Breast epithelium (tissue), 4 donors: ENCODE measurements around the gene CFAP91. TPM values are rescaled to one million over a fixed set of nuclear protein-coding genes. Genes with fewer than 3 reads are reported as not detected.

Experiments
- DNase-seq, 2 donors: peaks; one replicate each; pipeline ENCODE4 v3.0.0-alpha.2; 2019; ENCODE audit warnings: low spot score in 2 of 2
- H3K27ac ChIP-seq, 2 donors: fragments of 200-600 bp; sonication (generic) in 1 of 2; one replicate each; pipeline ENCODE4 v1.5.1; 2016 to 2019; ENCODE audit warnings: mild to moderate bottlenecking in 1 of 2
- H3K27me3 ChIP-seq, 2 donors: fragments of 200-600 bp; sonication (generic) in 1 of 2; one replicate each; pipeline versions ENCODE4 v1.5.1 to v1.6.0; 2017 to 2019; ENCODE audit warnings: control low read depth in 1 of 2, mild to moderate bottlenecking in 1 of 2
- H3K36me3 ChIP-seq: fragments of 200-600 bp; one replicate; pipeline ENCODE4 v1.5.1; 2019
- H3K4me1 ChIP-seq, 2 donors: fragments of 200-600 bp; sonication (generic); one replicate each; pipeline ENCODE4 v1.5.1; 2016 to 2019; ENCODE audit warnings: control low read depth in 1 of 2
- H3K4me3 ChIP-seq, 3 donors: fragments of 200-600 bp; sonication (generic); 1 replicate in 2 of 3; 2 replicates in 1 of 3; pipeline ENCODE4 v1.5.1; 2016 to 2019; ENCODE audit warnings: mild to moderate bottlenecking in 3 of 3, moderate library complexity in 2 of 3
- H3K9me3 ChIP-seq, 2 donors: fragments of 200-600 bp; sonication (generic) in 1 of 2; one replicate each; pipeline ENCODE4 v1.5.1; 2016 to 2019; ENCODE audit warnings: control low read depth in 1 of 2
- CTCF ChIP-seq, 3 donors: fragments of 450-650 bp; IDR thresholded peaks; one replicate each; pipeline ENCODE4 v1.5.1; 2016 to 2017; ENCODE audit warnings: antibody characterized with exemption in 3 of 3, mild to moderate bottlenecking in 3 of 3, moderate library complexity in 3 of 3
- POLR2A ChIP-seq: fragments of 450-650 bp; IDR thresholded peaks from one replicate; pipeline ENCODE4 v1.6.1; 2016; ENCODE audit warnings: antibody characterized with exemption, mild to moderate bottlenecking, moderate library complexity
- POLR2AphosphoS5 ChIP-seq, 3 donors: sonication (generic); formaldehyde crosslinking; IDR thresholded peaks; one replicate each; pipeline ENCODE4 v1.6.1; 2017; ENCODE audit warnings: antibody characterized with exemption in 3 of 3
- intact Hi-C: fragments of 100-400 bp; cut with DNase I; formaldehyde crosslinking; loops from one replicate; pipeline ENCODE4 v1.15.1; 2023; ENCODE audit warnings: low total_unique reads
- total RNA-seq, 3 donors: library from RNA; depleted of rRNA; stranded (reverse); fragments of >200 nt; gene quantifications; one replicate each; pipeline ENCODE4 v1.1.0, GENCODE V29; 2016

CFAP91 gene
- total RNA-seq, 3 donors from 2014 or later = 4.3 to 25.2 (median 24.6) TPM

- TF ChIP-seq POLR2A (no peak), POLR2AphosphoS5 (IDR thresholded peaks at IDR 0.05) (no peak), CTCF (IDR thresholded peaks at IDR 0.05) (no peak)
- H3K9me3 ChIP-seq = no peaks in the 10 kb centered on the region
- no peaks in the 10 kb centered on the region for H3K27me3 ChIP-seq
- intact Hi-C loops = no loop called here
- no peak overlapping the region for H3K27ac ChIP-seq
- no peak for DNase-seq
- H3K4me3 ChIP-seq = no peak overlapping the region
- peaks cover 5% of the 10 kb centered on the region for H3K36me3 ChIP-seq
- H3K4me1 ChIP-seq = no peaks in the 10 kb centered on the region
These were observed 43.6 kb downstream of the CFAP91 start for GRCh38 chr3:119746423-119746822.

- no peaks in the 10 kb centered on the region for H3K27me3 ChIP-seq
- TF ChIP-seq POLR2A (no peak), POLR2AphosphoS5 (IDR thresholded peaks at IDR 0.05) (no peak), CTCF (IDR thresholded peaks at IDR 0.05) (no peak)
- H3K9me3 ChIP-seq = no peaks in the 10 kb centered on the region
- H3K27ac ChIP-seq = no peak overlapping the region
- peaks cover 5% of the 10 kb centered on the region for H3K36me3 ChIP-seq
- DNase-seq = no peak
- no peak overlapping the region for H3K4me3 ChIP-seq
- intact Hi-C loops = no loop called here
- H3K4me1 ChIP-seq = no peaks in the 10 kb centered on the region
These were observed 44.5 kb downstream of the CFAP91 start for GRCh38 chr3:119747357-119747756.

DNA sequence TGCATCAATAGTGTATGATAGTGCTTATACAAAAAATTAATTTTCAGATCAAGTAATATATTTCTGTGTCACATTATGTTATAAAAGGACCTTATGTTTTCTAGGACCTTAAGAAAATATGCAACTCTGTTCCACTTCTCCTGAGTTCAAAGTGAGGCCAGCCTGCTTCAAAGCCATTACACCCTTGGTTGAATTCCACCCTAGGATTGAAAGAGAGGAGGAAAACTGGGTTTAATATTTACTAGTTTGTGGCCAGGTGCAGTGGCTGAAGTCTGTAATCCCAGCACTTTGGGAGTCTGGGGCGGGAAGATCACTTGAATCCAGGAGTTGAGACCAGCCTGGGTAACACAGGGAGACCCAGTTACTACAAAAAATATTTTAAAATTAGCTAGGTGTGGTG is 46.2 kb downstream of the CFAP91 start:
- Histone ChIP-seq H3K9me3 (peaks cover 0 to 12% of the 10 kb centered on the region in 2 donors), H3K4me1 (no peaks in the 10 kb centered on the region), H3K27ac (no peak overlapping the region), H3K27me3 (no peaks in the 10 kb centered on the region), H3K4me3 (no peak overlapping the region), H3K36me3 (peaks cover 5% of the 10 kb centered on the region)
- TF ChIP-seq POLR2AphosphoS5 (IDR thresholded peaks at IDR 0.05) = no peak
- TF ChIP-seq POLR2A = no peak
- no peak for TF ChIP-seq CTCF (IDR thresholded peaks at IDR 0.05)
- no peak for DNase-seq
- intact Hi-C loops = no loop called here

- no peak overlapping the region for H3K4me3 ChIP-seq
- H3K4me1 ChIP-seq = no peaks in the 10 kb centered on the region
- no peak overlapping the region for H3K27ac ChIP-seq
- H3K9me3 ChIP-seq = peaks cover 0 to 28% of the 10 kb centered on the region in 2 donors
- intact Hi-C loops = no loop called here
- TF ChIP-seq CTCF (IDR thresholded peaks at IDR 0.05) = no peak
- no peak for TF ChIP-seq POLR2AphosphoS5 (IDR thresholded peaks at IDR 0.05)
- TF ChIP-seq POLR2A = no peak
- H3K27me3 ChIP-seq = no peaks in the 10 kb centered on the region
- peaks cover 5% of the 10 kb centered on the region for H3K36me3 ChIP-seq
- DNase-seq = no peak
These were observed 48.6 kb downstream of the CFAP91 start for GRCh38 chr3:119751423-119751822.

Other genes with a start within 250 kb of the CFAP91 start
- gene TMEM39A, start 239.4 kb upstream of the CFAP91 start, total RNA-seq = 10 to 100 TPM; 30.2 to 53.7 (median 36.4) TPM
- 10 to 100 TPM; 13.0 to 28.8 (median 16.4) TPM for gene POGLUT1, start 234.1 kb upstream of the CFAP91 start, total RNA-seq
- gene TIMMDC1, start 204.5 kb upstream of the CFAP91 start, total RNA-seq = 10 to 100 TPM; 40.8 to 54.1 (median 47.1) TPM
- 1 to 10 TPM in 2 of 3 donors, under 1 TPM in 1; 0.96 to 1.8 (median 1.6) TPM for gene CD80, start 143.4 kb upstream of the CFAP91 start, total RNA-seq
- gene ADPRH, start 123.5 kb upstream of the CFAP91 start, total RNA-seq = 10 to 100 TPM in 1 of 3 donors, 1 to 10 TPM in 2; 5.9 to 10.9 (median 9.8) TPM
- 1 to 10 TPM in 2 of 3 donors, under 1 TPM in 1; 0.59 to 4.9 (median 2.1) TPM for gene PLA1A, start 105.1 kb upstream of the CFAP91 start, total RNA-seq
- gene POPDC2, start 42.4 kb upstream of the CFAP91 start, total RNA-seq = 1 to 10 TPM; 1.1 to 7.9 (median 6.9) TPM
- gene COX17, start 25.6 kb upstream of the CFAP91 start, total RNA-seq = 10 to 100 TPM; 26.7 to 42.6 (median 33.4) TPM
- gene NR1I2, start 79.1 kb downstream of the CFAP91 start, total RNA-seq = under 1 TPM; 0.29 to 0.98 (median 0.32) TPM